Hepatocyte (in vitro differentiated cells): ENCODE results near the gene ACTG1.

Source experiments
- CTCF ChIP-seq: fragments of 200-600 bp; sonication (generic); IDR thresholded peaks from 2 replicates; pipeline ENCODE4 v1.5.1; 2016; ENCODE audit warnings: antibody characterized with exemption, mild to moderate bottlenecking; ENCODE audit not compliant: poor library complexity
- EZH2 ChIP-seq: fragments of 200-600 bp; sonication (generic); IDR thresholded peaks from 2 replicates; pipeline ENCODE4 v1.6.1; 2016; ENCODE audit warnings: antibody characterized with exemption, mild to moderate bottlenecking, borderline replicate concordance

- TF ChIP-seq EZH2 (no peak), CTCF (no peak)
These were observed 22.3 kb downstream of the ACTG1 start for GRCh38 chr17:81489998-81490992.
